ENCODE data around the gene PPP1R3G.

The PPP1R3G gene

GRCh38 chr6:5072440-5072839 is 12.7 kb upstream of the PPP1R3G start:
- DNase-seq (ENCODE audit: low read depth): no peak

DNA sequence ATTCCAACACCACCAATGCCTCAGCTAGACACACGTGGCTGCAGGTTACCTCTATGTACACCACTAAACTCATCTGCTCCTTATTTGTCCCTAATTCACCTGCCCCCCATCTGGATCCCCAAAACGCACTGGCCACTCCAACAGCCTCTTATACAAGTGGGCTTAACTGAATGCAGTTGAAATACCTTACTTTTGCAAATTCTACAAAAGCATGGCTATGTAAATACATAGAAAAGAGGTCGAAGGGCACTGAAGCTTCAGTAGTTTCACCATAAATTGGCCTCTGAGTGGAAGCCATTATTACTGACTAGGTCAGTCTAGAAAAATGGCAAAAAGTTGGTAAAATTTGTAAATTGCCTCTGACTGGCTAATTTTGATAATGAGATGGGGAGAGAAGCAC is 11.1 kb upstream of the PPP1R3G start:
- DNase-seq (ENCODE audit: low read depth): no peak

DNA sequence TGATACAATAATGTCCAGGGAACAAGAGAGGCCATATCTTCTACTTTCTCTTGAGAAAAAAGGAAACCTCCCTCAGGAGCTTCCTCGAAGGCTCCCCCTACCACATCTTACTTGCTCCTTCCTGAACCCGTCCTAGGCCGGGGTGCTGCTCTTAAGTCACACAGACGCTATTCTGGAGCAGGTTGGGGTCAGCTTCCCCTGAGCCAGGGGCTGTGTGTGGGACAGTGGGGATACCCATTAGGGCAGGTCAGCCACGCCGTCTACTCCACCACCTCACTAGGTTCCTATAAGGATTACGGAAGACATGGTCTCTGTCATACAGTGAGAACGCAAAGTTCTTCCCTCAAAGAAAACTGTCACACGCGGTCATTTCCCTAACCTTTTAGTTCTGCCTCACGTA is 8.2 kb upstream of the PPP1R3G start:
- DNase-seq (ENCODE audit: low read depth): no peak

DNA sequence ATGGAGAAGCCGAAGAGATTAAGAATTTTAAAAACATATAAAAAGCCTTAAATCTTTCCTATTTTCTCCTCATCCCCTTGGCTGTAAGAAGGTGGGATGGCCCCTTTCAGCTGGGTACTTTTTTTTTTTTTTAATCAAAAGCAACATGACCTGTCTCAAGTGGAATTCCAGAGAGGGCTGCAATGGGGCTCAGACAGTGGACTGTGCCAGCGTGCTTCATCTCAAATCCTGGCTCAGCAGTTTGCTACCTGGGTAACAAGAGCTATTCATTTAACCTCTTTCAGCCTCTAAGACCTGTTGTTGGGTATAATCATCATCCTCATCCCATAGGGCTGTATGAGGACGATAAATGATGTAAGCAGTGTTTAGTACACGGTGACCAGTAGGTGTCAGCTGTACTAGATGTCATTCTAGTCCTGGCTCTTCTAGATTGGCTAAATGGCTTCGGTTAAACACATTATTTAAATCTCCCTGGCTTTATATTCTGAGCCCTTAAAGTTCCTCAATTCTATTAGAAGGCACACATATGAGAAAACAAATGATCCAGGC is 6.9 kb upstream of the PPP1R3G start:
- DNase-seq (ENCODE audit: low read depth): no peak

DNA sequence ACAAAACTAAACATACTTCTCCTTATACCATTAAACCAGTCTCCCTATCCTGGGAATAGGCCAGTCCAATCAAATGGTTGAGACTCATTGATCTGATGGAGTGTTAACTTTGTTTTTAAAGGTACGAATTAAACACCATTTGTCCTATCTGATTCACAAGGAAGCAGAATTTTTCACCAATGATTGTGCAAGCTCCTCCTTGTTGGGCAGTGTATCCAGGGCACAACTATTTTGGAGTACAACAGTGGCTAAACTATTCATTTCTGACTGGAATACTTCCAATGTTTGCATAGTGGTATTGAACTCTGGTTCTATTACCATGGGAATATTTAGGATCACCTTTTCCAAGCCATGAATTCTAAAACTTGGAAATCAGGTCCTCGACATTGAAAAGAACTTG is 5.4 kb upstream of the PPP1R3G start:
- no peak for DNase-seq (ENCODE audit: low read depth)

- no peak for DNase-seq (ENCODE audit: low read depth)
These were observed 4.6 kb upstream of the PPP1R3G start for GRCh38 chr6:5080574-5080973.

DNA sequence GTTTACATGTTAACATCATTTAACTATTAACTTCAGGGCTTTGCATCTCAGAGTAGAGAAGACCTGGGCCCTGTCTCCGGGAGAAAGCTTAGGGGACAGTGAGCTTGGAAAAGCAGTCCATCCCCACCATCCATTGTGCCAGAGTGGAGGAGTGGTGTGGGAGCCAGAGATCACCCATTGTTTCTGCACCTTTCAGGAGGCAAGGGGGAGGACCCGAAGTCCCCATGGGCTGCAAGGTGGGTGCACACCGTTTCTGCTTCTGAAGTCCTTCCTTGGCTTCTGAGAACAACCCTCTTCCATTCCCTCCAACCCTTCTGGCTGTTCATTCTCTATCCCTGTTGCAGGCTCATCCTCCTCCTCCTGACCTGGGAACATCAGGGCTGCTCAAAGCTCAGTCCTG is 4.0 kb upstream of the PPP1R3G start:
- no peak for DNase-seq (ENCODE audit: low read depth)

DNA sequence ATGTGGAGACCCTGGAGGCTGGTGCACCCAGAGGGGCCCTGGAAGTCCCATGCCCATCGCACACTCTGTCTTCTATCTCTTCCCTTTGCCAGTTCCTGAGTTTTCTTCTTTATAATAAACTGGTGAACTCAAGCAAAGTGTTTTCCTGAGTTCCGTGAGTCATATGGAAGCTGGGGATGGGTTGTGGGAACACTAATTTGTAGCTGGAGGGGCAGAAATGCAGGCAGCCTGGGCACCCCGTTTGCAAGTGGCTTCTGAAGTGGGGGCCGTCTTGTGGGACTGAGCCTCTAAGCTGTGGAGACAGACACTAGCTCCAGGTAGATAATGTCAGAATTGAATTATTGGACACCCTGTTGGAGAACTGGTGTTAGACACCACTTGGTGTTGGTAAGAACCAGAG is 3.2 kb upstream of the PPP1R3G start:
- DNase-seq (ENCODE audit: low read depth): no peak

GRCh38 chr6:5082487-5083306 is 2.4 kb upstream of the PPP1R3G start:
- peak; percentile 66 for DNase-seq (ENCODE audit: low read depth)

DNA sequence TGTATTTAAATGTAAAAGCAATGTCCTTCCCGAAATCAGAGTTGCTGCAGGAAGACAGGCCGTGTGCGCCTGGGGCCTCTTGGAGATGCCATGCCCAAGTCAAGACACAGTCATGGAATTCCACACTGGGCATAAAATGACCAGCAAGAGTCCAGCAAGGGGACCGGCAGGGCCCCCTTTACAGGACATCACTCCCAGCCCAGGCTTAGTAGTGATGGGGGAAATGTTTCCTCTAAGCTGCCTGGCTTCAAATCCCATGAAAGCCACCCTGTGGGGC is 1.9 kb upstream of the PPP1R3G start:
- DNase-seq (ENCODE audit: low read depth): no peak

DNA sequence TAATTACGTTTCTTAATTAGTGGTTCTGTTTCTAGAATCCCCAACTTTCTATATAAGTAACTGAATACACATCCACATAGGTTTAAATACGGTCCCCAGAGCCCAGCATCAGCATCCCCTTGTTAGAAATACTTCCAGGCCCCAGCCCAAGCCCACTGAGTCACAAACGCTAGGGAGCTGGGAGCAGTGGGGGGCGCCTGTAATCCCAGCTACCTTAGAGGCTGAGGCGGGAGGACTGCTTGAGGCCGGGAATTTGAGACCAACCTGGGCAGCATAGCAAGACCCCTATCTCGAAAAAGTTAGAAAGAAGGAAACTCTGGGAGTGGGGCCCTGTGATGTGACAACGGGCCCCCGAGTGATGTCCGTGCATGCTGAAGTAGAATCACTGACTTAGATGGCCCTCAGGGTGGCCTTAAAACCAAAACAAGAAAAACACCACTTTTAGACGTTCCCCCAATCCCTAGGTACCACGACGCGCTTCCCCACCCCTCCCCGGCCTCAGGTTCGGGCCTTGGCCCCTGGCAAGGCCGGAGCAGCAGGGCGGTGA is 1.3 kb upstream of the PPP1R3G start:
- no peak for DNase-seq (ENCODE audit: low read depth)

DNA sequence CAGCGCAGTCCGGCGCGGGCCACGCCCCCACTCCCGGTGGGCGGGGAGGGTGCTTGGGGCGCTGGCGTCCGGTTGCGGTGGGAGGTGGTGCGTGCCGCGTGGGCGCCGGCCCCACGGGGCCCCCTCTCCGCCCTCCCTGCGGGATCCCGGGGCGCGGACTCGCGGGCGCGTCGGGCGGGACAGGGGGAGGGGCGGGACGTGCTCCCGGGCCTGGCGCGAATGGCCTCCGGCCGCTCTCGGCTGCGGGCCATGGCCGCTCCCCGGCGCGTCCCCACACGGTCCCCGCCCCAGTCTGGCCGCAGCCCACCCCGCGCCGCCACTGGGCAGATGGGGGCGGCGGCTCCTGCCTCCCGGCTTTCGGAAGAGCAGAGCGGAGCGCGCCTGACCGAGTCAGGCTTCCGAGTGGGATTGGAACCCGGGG is 771 bp upstream of the PPP1R3G start:
- no peak for DNase-seq (ENCODE audit: low read depth)

DNA sequence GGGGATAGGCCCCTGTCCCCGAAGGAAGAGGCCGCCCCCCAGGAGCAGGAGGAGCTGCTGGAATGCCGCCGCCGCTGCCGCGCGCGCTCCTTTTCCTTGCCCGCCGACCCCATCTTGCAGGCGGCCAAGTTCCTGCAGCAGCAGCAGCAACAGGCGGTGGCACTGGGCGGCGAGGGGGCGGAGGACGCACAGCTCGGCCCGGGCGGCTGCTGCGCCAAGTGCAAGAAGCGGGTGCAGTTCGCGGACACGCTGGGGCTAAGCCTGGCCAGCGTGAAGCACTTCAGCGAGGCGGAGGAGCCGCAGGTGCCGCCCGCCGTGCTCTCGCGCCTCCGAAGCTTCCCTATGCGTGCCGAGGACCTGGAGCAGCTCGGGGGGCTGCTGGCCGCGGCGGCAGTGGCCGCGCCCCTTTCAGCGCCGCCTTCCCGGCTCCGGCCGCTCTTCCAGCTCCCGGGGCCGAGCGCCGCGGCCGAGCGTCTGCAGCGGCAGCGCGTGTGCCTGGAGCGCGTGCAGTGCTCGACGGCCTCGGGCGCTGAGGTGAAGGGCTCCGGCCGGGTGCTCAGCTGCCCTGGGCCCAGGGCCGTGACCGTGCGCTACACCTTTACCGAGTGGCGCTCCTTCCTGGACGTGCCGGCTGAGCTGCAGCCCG is 630 bp downstream of the PPP1R3G start:
- no peak for DNase-seq (ENCODE audit: low read depth)

DNA sequence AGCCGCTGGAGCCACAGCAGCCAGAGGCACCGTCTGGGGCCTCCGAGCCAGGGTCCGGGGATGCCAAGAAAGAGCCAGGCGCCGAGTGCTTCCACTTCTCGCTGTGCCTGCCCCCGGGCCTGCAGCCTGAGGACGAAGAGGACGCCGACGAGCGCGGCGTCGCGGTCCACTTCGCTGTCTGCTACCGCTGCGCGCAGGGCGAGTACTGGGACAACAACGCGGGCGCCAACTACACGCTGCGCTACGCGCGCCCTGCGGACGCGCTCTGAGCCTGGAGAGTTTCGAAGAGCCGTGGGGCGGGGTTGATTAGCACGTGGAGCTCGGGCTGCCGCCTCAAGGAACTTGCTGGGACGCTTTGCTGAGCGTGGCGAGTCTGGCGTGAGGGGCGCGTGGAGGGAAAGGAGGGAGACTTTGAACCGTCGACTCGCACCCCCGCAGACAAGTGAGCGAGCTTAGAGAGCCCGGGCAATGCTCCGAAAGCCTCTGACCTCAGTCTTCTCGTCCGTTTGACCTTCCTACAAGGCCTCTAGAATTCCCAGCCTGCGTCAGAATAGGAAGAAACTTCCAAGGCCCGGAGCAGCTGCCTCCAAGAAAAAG is 1.3 kb downstream of the PPP1R3G start:
- DNase-seq (ENCODE audit: low read depth): no peak

- DNase-seq (ENCODE audit: low read depth): no peak
These were observed 2.2 kb downstream of the PPP1R3G start for GRCh38 chr6:5087389-5087788.

- no peak for DNase-seq (ENCODE audit: low read depth)
These were observed 3.6 kb downstream of the PPP1R3G start for GRCh38 chr6:5088780-5089179.

GRCh38 chr6:5089481-5090438 is 4.6 kb downstream of the PPP1R3G start:
- DNase-seq (ENCODE audit: low read depth): no peak

DNA sequence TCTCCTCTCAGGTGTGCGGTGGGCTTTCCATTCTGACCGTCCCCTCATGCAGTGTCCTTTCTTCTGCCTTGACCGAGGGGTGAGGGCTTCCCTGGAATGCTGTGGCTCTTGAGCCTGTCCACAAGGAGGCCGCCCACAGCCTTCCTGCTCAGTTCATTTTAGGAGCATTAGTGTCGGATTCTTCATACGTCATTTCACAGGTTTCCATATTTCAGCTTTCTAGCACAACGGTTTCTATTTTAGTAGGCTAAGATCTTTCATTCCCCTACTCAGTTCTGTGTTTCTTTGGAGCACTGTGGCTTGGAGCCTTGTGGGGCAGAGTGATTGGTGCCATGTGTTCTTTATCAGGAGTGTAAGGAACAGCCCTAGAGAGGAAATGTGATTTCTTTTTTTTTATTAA is 5.5 kb downstream of the PPP1R3G start:
- no peak for DNase-seq (ENCODE audit: low read depth)

DNA sequence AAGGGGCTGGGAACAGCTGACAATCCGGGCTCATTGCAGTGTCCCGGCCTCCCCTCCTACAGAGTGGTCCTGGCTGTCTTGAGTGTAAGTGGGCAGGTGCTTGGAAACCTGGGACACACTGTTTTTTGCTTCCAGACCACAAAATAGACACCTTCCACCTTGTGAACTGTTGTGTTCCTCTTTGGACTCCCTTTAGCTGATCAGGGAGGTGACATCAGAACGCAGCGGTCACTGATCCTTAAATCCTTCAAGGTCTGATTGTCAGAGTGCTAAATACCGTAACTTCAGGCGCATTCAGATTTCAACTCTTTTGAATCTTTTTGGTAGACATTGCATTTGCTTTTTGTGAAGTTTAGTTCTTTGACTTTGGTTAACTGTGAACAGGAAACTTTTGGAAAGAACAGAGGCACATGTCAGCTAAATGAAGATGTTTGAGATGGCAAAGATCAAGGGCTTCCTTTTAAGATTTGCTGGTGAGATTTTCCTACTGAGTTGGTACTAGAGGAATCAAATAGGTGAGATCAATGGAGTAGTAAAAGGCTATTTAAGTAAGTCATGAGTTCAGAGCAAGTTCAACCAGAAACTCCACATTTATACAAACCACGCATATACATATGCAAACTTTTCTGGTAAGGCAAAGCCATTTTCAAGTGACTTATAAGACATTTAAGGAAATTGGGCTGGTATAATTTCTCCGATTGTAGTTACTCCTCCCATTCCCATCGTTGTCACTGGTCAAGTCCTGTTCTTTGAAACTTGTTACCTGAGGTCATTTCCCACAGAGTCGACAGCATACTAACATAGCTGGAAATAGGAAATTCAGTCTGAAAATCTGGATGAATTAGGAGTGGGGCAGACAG is 6.3 kb downstream of the PPP1R3G start:
- no peak for DNase-seq (ENCODE audit: low read depth)

- DNase-seq (ENCODE audit: low read depth): no peak
These were observed 8.3 kb downstream of the PPP1R3G start for GRCh38 chr6:5093231-5094015.
